Measurements from ENCODE around the gene TAP2.

- TF ChIP-seq POLR2A (IDR thresholded peaks at IDR 0.05) = no peak
- no peak for TF ChIP-seq CTCF (IDR thresholded peaks at IDR 0.05)
These were observed 817 bp upstream of the TAP2 start for GRCh38 chr6:32839356-32839755.

Data from breast epithelium (tissue), 3 donors.